Measurements from ENCODE around the gene NAPA.
"Not testable (repeated sequence)": the region's sequence is repeated elsewhere in the genome, so short reads cannot be mapped to it uniquely, and the experiment has no call there.

The NAPA gene

GRCh38 chr19:47499371-47499770 is 15.5 kb downstream of the NAPA start:
- no peak for DNase-seq

- DNase-seq = no peak
Observed at GRCh38 chr19:47498561-47498960, 16.3 kb downstream of the NAPA start.

- no peak for DNase-seq
Observed at GRCh38 chr19:47497821-47498520, 16.9 kb downstream of the NAPA start.

GRCh38 chr19:47497050-47497766 is 17.7 kb downstream of the NAPA start:
- peak; percentile 95 for DNase-seq

- peak; percentile 32 for DNase-seq
Observed at GRCh38 chr19:47495478-47496372, 19.1 kb downstream of the NAPA start.

- DNase-seq = peak; percentile 92
Observed at GRCh38 chr19:47494729-47495128, 20.1 kb downstream of the NAPA start.

- DNase-seq = no peak
Observed at GRCh38 chr19:47494211-47494547, 20.7 kb downstream of the NAPA start.

- no peak for DNase-seq
Observed at GRCh38 chr19:47493378-47494210, 21.3 kb downstream of the NAPA start.

GRCh38 chr19:47492571-47493377 is 22.1 kb downstream of the NAPA start:
- DNase-seq = no peak

- DNase-seq = no peak
Observed at GRCh38 chr19:47492137-47492533, 22.7 kb downstream of the NAPA start.

GRCh38 chr19:47491358-47492136 is 23.3 kb downstream of the NAPA start:
- no peak for DNase-seq

- no peak for DNase-seq
Observed at GRCh38 chr19:47490847-47491246, 24.0 kb downstream of the NAPA start.

- no peak for DNase-seq
Observed at GRCh38 chr19:47490031-47490430, 24.8 kb downstream of the NAPA start.

GRCh38 chr19:47489072-47489914 is 25.6 kb downstream of the NAPA start:
- no peak for DNase-seq

- no peak for DNase-seq
Observed at GRCh38 chr19:47487551-47488515, 27.0 kb downstream of the NAPA start.

- peak; percentile 50 for DNase-seq
Observed at GRCh38 chr19:47486900-47487299, 28.0 kb downstream of the NAPA start.

GRCh38 chr19:47486220-47486619 is 28.6 kb downstream of the NAPA start:
- DNase-seq = not testable (repeated sequence)

GRCh38 chr19:47485210-47485609 is 29.7 kb downstream of the NAPA start:
- no peak for DNase-seq
